ENCODE results near the gene CLPTM1L. TPM values are rescaled to one million over a fixed set of nuclear protein-coding genes. Genes with fewer than 3 reads are reported as not detected.
"Not testable (repeated sequence)": the region's sequence is repeated elsewhere in the genome, so short reads cannot be mapped to it uniquely, and the experiment has no call there.

Gene CLPTM1L
- total and polyA plus RNA-seq, 4 donors, result 98.3 to 123 (median 104) TPM

DNA sequence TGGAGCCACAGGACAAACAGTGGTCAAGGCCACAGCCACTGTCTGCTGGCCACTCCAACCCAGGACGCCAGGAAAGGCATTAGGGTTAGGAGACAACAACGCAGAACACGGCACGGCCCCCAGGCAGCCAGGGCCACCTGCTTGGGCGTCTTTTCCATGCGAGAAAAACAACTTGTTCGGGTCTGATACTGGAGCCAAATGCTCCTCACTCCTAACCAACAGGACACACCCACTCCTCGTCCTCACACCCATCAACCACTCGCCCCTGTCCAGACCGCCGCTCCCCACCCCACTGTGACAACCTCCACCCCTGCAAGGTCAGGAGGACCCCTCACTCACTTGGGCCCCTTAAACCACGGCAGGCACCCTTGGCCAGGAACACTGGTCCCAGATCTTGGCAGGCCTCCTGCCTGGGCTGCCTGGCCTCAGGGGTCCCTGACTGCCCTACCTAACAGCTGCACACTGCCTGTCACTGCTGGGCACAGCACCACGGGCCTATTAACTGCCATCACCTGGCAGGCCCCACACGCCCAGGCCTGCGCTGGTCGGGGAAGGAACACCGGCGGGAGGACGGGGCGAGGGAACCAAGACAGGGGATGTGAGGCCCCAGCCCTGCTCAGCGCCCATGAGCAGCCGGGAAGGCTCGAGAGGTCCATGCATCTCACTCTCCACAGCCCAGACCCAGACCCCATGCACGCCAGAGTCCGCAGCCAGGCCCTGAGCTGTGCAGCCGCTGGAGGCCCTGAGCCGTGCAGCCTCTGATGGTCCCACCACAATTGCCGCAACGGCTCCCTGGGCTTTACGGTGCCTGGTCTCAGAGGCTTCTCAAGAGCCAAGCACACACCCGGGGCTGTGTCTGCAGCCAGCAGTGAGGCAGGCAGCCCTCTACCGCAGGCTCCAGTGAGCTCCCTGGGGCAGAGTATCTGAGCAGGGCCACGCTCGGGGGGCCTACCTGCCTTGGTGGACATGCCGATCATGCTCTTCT, 13.8 kb downstream of the CLPTM1L start:
- peaks cover 70% of the 10 kb centered on the region for H3K36me3 ChIP-seq (ENCODE audit: control insufficient read depth, insufficient read depth, low read length)
- no peak for DNase-seq (ENCODE audit: low read depth in 4 of 6, low spot score in 6 of 6)
- WGBS (ENCODE audit: insufficient coverage), result 94% methylated on average over 35 of the region's 35 CpGs

DNA sequence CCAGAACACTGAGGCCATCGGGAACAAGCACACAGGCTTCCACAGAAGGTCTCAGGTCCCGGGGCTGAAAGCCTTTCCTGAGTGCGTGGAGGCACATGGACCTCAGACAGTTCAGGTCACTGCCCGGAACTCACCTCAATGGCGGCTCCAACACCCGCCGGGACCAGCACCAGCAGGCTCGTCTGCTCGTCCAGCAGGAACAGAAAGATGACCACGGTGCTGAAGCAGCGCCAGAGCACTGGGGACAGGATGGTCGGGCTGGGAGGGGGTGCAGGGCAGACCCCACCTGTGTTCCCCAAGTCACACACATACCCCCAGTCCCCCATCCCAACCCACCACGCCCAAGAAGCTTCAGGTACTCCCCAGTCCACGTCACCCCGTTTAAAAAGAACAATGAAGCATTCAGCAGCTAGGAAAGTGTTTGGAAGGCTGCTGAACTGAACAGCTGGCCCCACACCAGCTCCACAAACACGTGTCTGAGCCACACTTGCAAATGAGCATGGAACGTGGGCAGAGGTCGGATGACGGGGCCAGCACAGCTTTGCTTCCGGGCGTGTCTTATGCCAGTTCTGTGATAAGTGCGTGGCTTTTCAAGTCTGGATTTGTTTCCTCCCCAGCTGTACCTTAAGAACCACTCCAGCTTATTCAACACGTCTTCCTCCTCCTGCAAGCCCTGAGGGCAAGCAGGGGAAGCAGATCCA, 14.6 kb downstream of the CLPTM1L start:
- 91% methylated on average over 22 of the region's 23 CpGs for WGBS (ENCODE audit: insufficient coverage)
- no peak for DNase-seq (ENCODE audit: low read depth in 4 of 6, low spot score in 6 of 6)

More for the DNA sequence above, 13.8 kb downstream of the CLPTM1L start:
- H3K4me3 ChIP-seq (ENCODE audit: low read depth, low read length), result no peak overlapping the region
- H3K27me3 ChIP-seq (ENCODE audit: control insufficient read depth, insufficient read depth, low read length), result no peaks in the 10 kb centered on the region
- H3K27ac ChIP-seq (ENCODE audit: low read depth, low read length), result no peak overlapping the region
- no peaks in the 10 kb centered on the region for H3K4me1 ChIP-seq (ENCODE audit: control insufficient read depth, insufficient read depth, low read length)
- H3K9me3 ChIP-seq (ENCODE audit: control insufficient read depth, insufficient read depth, low read length), result no peaks in the 10 kb centered on the region

DNA sequence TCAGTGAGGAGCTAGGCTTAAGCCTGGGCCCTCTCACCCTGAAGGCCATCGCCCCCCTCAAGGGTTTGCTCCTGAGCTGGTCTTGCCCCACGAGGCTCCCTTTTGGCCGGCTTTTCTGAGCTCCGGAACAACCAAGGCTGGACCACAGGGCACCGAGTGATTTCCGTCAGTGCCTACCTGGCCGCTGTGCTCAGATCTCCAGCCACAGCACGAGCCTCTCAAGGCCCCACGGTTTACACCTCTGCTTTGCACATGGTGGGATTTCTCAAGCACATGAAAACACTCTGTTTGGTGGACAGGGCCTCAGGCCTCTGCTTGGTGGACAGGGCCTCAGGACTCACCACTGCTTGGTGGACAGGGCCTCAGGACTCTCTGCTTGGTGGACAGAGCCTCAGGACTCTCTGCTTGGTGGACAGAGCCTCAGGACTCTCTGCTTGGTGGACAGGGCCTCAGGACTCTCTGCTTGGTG, 15.8 kb downstream of the CLPTM1L start:
- Histone ChIP-seq H3K27me3 (ENCODE audit: control insufficient read depth, insufficient read depth, low read length) (no peaks in the 10 kb centered on the region), H3K9me3 (ENCODE audit: control insufficient read depth, insufficient read depth, low read length) (no peaks in the 10 kb centered on the region), H3K4me1 (ENCODE audit: control insufficient read depth, insufficient read depth, low read length) (no peaks in the 10 kb centered on the region), H3K36me3 (ENCODE audit: control insufficient read depth, insufficient read depth, low read length) (peaks cover 71% of the 10 kb centered on the region), H3K4me3 (ENCODE audit: low read depth, low read length) (no peak overlapping the region), H3K27ac (ENCODE audit: low read depth, low read length) (no peak overlapping the region)
- DNase-seq (ENCODE audit: low read depth in 4 of 6, low spot score in 6 of 6), result no peak
- WGBS (ENCODE audit: insufficient coverage), result 99% methylated on average over 9 of the region's 9 CpGs

More for the DNA sequence above, 14.6 kb downstream of the CLPTM1L start:
- Histone ChIP-seq H3K4me3 (ENCODE audit: low read depth, low read length) (no peak overlapping the region), H3K9me3 (ENCODE audit: control insufficient read depth, insufficient read depth, low read length) (no peaks in the 10 kb centered on the region), H3K27ac (ENCODE audit: low read depth, low read length) (no peak overlapping the region), H3K4me1 (ENCODE audit: control insufficient read depth, insufficient read depth, low read length) (no peaks in the 10 kb centered on the region), H3K27me3 (ENCODE audit: control insufficient read depth, insufficient read depth, low read length) (no peaks in the 10 kb centered on the region), H3K36me3 (ENCODE audit: control insufficient read depth, insufficient read depth, low read length) (peaks cover 70% of the 10 kb centered on the region)

DNA sequence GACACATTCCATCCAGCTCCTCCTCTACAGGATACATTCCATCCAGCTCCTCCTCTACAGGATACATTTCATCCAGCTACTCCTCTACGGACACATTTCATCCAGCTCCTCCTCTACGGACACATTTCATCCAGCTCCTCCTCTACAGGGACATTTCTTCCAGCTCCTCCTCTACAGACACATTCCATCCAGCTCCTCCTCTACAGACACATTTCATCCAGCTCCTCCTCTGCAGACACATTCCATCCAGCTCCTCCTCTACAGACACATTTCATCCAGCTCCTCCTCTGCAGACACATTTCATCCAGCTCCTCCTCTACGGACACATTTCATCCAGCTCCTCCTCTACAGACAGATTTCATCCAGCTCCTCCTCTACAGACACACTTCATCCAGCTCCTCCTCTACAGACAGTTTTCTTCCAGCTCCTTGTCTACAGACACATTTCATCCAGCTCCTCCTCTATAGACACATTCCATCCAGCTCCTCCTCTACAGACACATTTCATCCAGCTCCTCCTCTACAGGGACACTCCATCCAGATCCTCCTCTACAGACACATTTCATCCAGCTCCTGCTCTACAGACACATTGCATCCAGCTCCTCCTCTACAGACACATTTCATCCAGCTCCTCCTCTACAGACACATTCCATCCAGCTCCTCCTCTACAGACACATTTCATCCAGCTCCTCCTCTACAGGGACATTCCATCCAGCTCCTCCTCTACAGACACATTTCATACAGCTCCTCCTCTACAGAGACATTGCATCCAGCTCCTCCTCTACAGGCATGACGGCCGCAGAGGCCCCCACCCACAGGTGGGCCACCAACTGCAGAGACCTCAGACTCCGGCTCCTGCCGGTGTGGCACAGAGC, 16.4 kb downstream of the CLPTM1L start:
- DNase-seq (ENCODE audit: low read depth in 4 of 6, low spot score in 6 of 6); H3K4me1 ChIP-seq (ENCODE audit: control insufficient read depth, insufficient read depth, low read length); H3K27ac ChIP-seq (ENCODE audit: low read depth, low read length); H3K9me3 ChIP-seq (ENCODE audit: control insufficient read depth, insufficient read depth, low read length); H3K4me3 ChIP-seq (ENCODE audit: low read depth, low read length); H3K27me3 ChIP-seq (ENCODE audit: control insufficient read depth, insufficient read depth, low read length): not testable (repeated sequence)
- H3K36me3 ChIP-seq (ENCODE audit: control insufficient read depth, insufficient read depth, low read length), result peaks cover 71% of the 10 kb centered on the region
- 82% methylated on average over 7 of the region's 7 CpGs for WGBS (ENCODE audit: insufficient coverage)

GRCh38 chr5:1326901-1327756, 17.8 kb downstream of the CLPTM1L start:
- not testable (repeated sequence) for DNase-seq (ENCODE audit: low read depth in 4 of 6, low spot score in 6 of 6); H3K27me3 ChIP-seq (ENCODE audit: control insufficient read depth, insufficient read depth, low read length); H3K4me3 ChIP-seq (ENCODE audit: low read depth, low read length); H3K4me1 ChIP-seq (ENCODE audit: control insufficient read depth, insufficient read depth, low read length); H3K9me3 ChIP-seq (ENCODE audit: control insufficient read depth, insufficient read depth, low read length); H3K27ac ChIP-seq (ENCODE audit: low read depth, low read length)
- WGBS (ENCODE audit: insufficient coverage), result 85% methylated on average over 6 of the region's 6 CpGs
- H3K36me3 ChIP-seq (ENCODE audit: control insufficient read depth, insufficient read depth, low read length), result peaks cover 76% of the 10 kb centered on the region

DNA sequence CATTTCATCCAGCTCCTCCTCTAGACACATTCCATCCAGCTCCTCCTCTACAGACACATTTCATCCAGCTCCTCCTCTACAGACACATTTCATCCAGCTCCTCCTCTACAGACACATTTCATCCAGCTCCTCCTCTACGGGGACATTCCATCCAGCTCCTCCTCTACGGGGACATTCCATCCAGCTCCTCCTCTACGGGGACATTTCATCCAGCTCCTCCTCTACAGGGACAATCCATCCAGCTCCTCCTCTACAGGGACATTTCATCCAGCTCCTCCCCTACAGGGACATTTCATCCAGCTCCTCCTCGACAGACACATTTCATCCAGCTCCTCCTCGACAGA, 18.4 kb downstream of the CLPTM1L start:
- H3K36me3 ChIP-seq (ENCODE audit: control insufficient read depth, insufficient read depth, low read length), result peaks cover 76% of the 10 kb centered on the region
- H3K27ac ChIP-seq (ENCODE audit: low read depth, low read length); H3K4me1 ChIP-seq (ENCODE audit: control insufficient read depth, insufficient read depth, low read length); H3K27me3 ChIP-seq (ENCODE audit: control insufficient read depth, insufficient read depth, low read length); H3K9me3 ChIP-seq (ENCODE audit: control insufficient read depth, insufficient read depth, low read length); H3K4me3 ChIP-seq (ENCODE audit: low read depth, low read length); DNase-seq (ENCODE audit: low read depth in 4 of 6, low spot score in 6 of 6): not testable (repeated sequence)
- whole genome bisulfite sequencing (ENCODE audit: insufficient coverage), result 86% methylated on average over 5 of the region's 5 CpGs

DNA sequence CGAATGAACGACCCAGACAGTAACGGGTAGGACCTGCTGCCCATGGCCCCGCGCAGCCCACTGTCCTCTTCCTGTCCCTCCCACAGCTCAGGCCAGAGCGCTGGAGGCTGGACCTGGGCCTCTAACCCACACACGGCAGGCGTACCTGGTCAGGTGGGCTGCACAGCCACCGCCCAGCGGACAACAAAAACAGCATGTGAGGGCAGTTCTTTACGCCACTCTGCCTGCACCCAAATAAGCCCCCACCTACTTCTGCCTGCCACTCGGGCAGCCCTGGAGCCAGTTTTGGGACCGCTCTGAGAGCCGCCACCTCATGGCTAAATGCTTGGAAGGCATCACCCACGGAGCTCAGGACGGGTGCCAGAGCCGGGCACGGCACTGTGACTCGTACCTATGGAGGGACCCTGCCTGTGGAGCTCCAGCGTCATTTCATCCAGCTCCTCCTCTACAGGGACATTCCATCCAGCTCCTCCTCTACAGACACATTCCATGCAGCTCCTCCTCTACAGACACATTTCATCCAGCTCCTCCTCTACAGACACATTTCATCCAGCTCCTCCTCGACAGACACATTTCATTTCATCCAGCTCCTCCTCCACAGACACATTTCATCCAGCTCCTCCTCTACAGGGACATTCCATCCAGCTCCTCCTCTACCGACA, 18.9 kb downstream of the CLPTM1L start:
- no peak overlapping the region for H3K4me3 ChIP-seq (ENCODE audit: low read depth, low read length)
- H3K27me3 ChIP-seq (ENCODE audit: control insufficient read depth, insufficient read depth, low read length), result no peaks in the 10 kb centered on the region
- no peaks in the 10 kb centered on the region for H3K9me3 ChIP-seq (ENCODE audit: control insufficient read depth, insufficient read depth, low read length)
- H3K36me3 ChIP-seq (ENCODE audit: control insufficient read depth, insufficient read depth, low read length), result peaks cover 76% of the 10 kb centered on the region
- H3K4me1 ChIP-seq (ENCODE audit: control insufficient read depth, insufficient read depth, low read length), result no peaks in the 10 kb centered on the region
- no peak overlapping the region for H3K27ac ChIP-seq (ENCODE audit: low read depth, low read length)
- no peak for DNase-seq (ENCODE audit: low read depth in 4 of 6, low spot score in 6 of 6)
- WGBS (ENCODE audit: insufficient coverage), result 91% methylated on average over 22 of the region's 22 CpGs

- Histone ChIP-seq H3K4me3 (ENCODE audit: low read depth, low read length) (no peak overlapping the region), H3K36me3 (ENCODE audit: control insufficient read depth, insufficient read depth, low read length) (peaks cover 76% of the 10 kb centered on the region)
Observed at GRCh38 chr5:1325191-1325741, 19.6 kb downstream of the CLPTM1L start.

More at GRCh38 chr5:1325191-1325741, 19.6 kb downstream of the CLPTM1L start:
- H3K4me1 ChIP-seq (ENCODE audit: control insufficient read depth, insufficient read depth, low read length), result no peaks in the 10 kb centered on the region
- H3K27ac ChIP-seq (ENCODE audit: low read depth, low read length), result no peak overlapping the region
- no peaks in the 10 kb centered on the region for H3K9me3 ChIP-seq (ENCODE audit: control insufficient read depth, insufficient read depth, low read length)
- WGBS (ENCODE audit: insufficient coverage), result 94% methylated on average over 17 of the region's 17 CpGs
- no peaks in the 10 kb centered on the region for H3K27me3 ChIP-seq (ENCODE audit: control insufficient read depth, insufficient read depth, low read length)
- no peak for DNase-seq (ENCODE audit: low read depth in 4 of 6, low spot score in 6 of 6)

Data from spinal cord (tissue), 10 donors.